ENCODE measurements around the gene LTBP2.

LTBP2 gene

GRCh38 chr14:74591394-74591793, 20.6 kb downstream of the LTBP2 start:
- DNase-seq (ENCODE audit: low read depth): no peak

- DNase-seq (ENCODE audit: low read depth): no peak
These were observed 22.7 kb downstream of the LTBP2 start for GRCh38 chr14:74589291-74589879.

DNA sequence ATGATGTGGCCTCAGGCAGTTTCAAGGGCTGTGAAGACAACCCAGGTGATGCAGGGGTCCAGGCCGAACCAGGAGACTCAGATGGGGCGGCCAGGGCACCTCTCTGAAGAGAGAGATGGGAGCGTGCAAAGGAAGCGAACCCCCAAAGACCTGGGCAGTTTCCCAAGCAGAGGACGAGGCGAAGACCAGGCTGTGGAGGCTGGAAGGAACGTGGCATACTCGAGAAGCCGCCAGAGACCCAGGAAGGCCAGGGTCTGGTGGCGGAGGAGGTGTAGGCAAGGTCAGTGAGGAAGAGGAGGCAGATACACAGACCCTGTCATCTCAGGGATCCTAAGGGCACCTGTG, 24.7 kb downstream of the LTBP2 start:
- no peak for DNase-seq (ENCODE audit: low read depth)

- no peak for DNase-seq (ENCODE audit: low read depth)
These were observed 25.2 kb downstream of the LTBP2 start for GRCh38 chr14:74586681-74587362.

- no peak for DNase-seq (ENCODE audit: low read depth)
These were observed 26.4 kb downstream of the LTBP2 start for GRCh38 chr14:74585406-74586335.

DNA sequence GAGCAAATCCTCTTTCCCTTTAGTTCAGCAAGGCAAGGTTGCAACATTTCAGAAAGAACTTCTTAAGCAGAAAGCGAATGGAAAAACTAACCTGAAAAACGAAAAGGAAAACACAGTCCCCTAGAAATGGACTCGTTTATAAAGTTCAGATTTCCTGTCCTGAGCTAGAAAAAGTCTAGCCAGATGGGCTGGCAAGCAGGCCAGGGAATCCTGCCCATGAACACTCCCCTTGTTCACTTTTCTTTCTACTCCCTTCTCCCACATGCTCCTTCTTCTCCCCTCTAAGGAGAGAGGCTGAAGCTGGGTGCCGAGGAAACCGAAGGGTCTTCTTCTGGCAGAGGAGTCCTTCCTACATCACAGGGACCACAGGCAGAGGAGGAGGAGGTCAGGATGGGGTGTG, 27.1 kb downstream of the LTBP2 start:
- no peak for DNase-seq (ENCODE audit: low read depth)

- DNase-seq (ENCODE audit: low read depth): peak; percentile 95
These were observed 28.2 kb downstream of the LTBP2 start for GRCh38 chr14:74583689-74584434.

DNA sequence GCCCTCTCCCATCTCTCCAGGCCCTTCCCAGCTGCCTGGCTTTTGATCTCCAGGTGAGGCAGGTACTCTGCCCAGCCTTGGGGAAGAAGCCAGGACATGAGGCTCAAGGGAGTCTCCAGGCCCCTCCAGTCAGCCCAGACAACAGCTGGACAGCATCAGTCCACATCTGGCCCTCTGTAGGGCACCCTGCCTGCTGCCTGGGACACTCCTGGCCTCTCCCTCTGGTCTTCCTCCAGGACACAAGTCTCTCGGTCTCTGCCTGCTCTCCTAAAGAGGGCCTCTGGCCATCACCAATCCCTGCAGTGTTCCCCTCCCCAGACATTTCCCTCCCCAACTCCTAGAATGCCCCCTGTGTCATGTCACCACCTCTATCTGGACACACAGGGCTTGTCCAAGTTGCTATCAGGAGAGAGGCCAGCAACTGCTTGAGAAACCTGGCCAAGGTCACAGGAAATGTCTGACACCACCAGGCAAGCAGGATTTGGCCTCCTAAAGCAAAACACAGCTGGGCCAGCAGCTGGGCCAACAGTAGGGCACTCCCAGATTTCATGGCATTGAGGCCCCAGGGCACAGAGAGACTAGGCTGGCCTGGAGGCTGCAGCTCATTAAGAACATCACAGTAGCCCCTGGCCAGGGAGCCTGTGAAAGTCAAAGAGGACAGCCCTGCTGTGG, 29.0 kb downstream of the LTBP2 start:
- DNase-seq (ENCODE audit: low read depth): peak; percentile 17

- DNase-seq (ENCODE audit: low read depth): no peak
These were observed 31.8 kb downstream of the LTBP2 start for GRCh38 chr14:74580275-74580672.

- peak; percentile 92 for DNase-seq (ENCODE audit: low read depth)
These were observed 32.4 kb downstream of the LTBP2 start for GRCh38 chr14:74579447-74580274.

DNA sequence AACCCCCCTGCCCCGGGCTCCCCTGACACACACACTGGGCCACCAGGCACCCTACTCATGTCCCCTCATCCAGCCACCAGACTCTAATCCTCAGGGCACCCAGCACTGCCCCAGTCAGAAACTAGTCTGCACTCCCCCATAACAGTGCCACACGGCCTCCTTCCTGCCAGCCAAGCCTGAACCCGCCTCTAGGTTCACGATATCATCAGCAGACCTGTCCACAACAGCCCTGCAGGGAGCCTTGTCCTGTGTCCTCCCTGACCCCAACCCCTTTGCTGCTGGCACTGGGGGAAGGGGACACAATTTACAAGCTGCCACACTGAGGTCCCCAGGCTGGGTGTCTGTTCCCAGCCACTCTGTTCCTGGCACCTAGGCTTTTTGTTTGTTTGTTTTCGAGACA, 33.6 kb downstream of the LTBP2 start:
- DNase-seq (ENCODE audit: low read depth): no peak

- no peak for DNase-seq (ENCODE audit: low read depth)
These were observed 34.1 kb downstream of the LTBP2 start for GRCh38 chr14:74577948-74578275.

DNA sequence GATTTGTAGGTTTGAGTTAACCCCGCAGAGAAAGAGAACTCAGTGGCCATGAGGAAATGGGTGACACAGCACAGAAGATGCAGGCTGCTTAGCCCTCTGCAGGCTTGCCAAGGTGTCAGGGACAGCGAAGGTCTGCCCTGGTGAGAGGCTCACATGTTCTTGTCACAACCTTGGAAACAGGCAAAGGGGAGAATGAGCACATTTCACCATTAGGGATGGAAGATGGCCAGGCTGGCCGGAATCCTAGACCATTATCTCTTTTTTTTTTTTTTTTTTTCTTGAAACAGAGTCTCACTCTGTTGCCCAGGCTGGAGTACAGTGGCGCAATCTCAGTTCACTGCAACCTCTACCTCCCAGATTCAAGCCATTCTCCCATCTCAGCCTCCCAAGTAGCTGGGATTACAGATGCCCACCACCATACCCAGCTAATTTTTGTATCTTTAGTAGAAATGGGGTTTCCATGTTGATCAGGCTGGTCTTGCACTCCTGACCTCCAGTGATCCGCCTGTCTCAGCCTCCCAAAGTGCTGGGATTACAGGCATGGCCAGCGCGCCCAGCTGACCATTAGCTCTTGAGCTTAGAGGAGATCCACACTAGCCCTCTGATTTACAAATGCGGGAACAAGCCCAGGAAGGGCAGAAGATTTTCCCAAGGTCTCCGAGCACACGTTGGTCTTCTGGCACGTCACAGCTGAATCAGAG, 34.6 kb downstream of the LTBP2 start:
- no peak for DNase-seq (ENCODE audit: low read depth)

DNA sequence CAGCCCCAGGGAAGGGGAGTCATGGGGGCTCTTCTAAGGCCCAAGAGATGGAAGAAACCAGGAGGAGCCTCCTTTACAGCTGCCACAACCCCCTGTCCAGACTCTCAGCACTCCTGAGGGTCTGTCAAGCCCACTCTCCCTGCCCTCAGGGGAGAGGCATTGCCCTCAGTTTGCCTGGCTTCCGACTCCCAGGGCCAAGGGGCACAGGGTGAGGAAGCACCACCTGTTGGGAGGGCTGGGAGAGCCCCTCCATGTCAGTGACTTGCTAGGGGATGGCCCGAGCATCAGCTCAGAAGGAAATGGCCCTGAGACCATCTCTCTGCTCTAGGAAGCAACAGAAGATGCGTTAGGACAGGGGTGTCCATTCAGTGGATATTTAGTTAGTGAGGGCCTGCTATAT, 36.1 kb downstream of the LTBP2 start:
- no peak for DNase-seq (ENCODE audit: low read depth)

- DNase-seq (ENCODE audit: low read depth): no peak
These were observed 36.5 kb downstream of the LTBP2 start for GRCh38 chr14:74575507-74575906.

- no peak for DNase-seq (ENCODE audit: low read depth)
These were observed 37.3 kb downstream of the LTBP2 start for GRCh38 chr14:74574706-74575105.

DNA sequence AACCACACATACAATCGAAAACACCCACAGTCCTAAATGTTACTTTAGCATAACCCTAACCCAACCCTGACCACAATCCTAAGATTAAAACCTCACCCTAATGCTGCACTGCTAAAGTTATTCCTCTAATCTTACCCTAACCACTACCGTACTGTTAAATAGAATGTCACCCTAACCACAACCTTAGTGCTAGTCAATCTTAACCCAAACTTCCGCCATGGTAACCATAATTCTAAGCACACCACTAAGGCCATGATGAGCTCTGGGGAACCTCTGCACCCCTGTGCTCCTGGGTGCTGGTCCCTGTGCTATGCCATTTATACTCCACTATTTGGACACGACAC, 38.0 kb downstream of the LTBP2 start:
- no peak for DNase-seq (ENCODE audit: low read depth)

GRCh38 chr14:74573421-74574089, 38.5 kb downstream of the LTBP2 start:
- DNase-seq (ENCODE audit: low read depth): no peak

DNA sequence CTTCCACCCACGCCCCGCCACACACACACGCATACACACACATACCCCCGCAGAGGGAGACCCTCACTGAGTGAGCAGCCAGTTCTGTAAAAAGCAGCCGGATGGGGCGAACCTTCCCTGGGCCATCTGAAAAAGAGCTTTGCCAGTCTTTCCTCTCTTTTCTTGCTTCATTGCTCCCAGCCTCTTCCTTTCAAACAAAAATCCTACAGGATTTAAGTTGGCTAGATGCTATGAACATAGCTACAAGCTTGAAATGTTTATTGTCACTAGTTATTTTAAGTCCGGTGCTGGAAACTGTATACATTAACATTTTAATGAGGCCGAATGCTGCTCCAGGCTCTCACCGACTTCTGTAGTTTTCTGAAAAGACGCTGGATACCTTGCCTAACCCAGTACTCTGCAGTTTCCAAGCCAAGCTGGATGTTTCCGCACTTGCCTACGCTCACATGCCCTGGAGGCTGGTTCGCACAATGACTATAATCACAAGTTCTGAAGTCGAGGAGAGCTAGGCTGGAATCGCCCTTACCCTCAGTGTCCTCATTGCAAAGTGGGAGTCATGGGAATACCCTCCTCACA, 39.2 kb downstream of the LTBP2 start:
- peak; percentile 35 for DNase-seq (ENCODE audit: low read depth)
